GM19099 (cell line): ENCODE data around the gene TNP2.

ENCODE experiments used
- POLR2A ChIP-seq: IDR thresholded peaks from 3 replicates; pipeline ENCODE4 v1.6.1; 2011; ENCODE audit warnings: low read depth; ENCODE audit not compliant: insufficient read length; ENCODE audit errors: extremely low read depth

The TNP2 gene

GRCh38 chr16:11245988-11246387 is 23.1 kb downstream of the TNP2 start:
- TF ChIP-seq POLR2A = no peak

DNA sequence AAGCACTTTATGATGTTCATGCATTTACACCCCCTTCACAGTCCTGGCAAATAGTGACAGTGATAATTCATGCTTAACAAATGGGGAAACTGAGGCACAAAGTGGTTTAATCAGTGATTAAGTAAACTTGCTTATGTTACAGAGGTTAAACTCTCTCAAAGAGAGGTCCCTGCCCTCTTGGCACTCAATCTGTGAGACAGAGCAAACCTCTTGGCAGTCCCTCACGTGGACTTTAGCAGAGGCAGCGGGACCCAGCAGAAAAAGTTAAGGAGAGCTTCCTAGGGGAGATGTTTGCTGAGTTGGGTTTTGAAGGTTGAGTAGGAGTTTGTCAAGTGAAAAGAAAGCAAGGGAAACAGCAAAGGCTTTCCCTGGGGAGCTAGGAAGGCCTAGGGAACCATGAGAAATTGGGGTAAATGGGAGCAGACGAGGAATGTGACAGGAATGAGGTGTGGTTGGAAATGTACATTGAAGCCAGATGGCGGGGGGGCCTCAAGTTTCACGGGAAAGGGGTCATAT is 23.8 kb downstream of the TNP2 start:
- no peak for TF ChIP-seq POLR2A

DNA sequence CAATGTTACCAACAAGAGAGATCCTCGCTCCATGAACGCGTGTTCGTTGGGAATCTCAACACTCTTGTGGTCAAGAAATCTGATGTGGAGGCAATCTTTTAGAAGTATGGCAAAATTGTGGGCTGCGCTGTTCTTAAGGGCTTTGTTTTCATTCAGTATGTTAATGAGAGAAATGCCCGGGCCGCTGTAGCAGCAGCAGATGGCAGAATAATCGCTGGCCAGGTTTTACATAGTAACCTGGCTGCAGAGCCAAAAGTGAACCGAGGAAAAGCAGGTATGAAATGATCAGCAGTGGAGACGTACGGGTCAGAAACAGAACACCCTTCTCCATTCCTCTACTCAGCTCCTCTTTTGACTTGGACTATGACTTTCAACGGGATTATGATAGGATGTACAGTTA is 26.5 kb downstream of the TNP2 start:
- no peak for TF ChIP-seq POLR2A

DNA sequence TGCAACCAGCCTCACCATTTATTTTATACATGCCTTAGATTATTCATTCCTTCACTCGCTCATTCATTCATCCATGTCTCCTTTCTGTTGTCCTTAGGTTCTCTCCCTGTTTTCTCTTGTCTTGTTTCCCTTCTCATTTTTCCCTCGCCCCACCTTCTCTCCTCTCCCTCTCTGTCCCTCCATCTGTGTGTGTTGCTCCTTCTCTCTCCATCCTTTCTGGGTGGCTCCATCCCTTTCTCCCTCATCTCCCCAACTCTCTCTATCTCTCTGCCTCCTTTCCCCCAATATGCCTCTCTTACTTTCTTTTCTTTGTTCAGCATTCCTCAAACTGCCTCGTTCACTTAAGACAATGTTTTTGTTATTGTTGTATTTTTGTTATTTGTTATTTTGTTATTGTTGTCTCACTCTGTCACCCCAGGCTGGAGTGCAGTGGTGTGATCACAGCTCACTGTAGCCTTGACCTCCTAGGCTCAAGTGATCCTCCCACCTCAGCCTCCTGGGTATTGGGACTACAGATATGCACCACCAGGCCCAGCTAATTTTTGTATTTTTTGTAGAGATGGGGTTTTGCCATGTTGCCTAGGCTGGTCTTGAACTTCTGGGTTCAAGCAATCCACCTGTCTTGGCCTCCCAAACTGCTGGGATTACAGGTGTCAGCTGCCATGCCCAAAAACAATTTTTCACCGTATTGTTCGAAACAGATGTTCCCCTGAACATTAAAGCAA is 27.5 kb downstream of the TNP2 start:
- no peak for TF ChIP-seq POLR2A

DNA sequence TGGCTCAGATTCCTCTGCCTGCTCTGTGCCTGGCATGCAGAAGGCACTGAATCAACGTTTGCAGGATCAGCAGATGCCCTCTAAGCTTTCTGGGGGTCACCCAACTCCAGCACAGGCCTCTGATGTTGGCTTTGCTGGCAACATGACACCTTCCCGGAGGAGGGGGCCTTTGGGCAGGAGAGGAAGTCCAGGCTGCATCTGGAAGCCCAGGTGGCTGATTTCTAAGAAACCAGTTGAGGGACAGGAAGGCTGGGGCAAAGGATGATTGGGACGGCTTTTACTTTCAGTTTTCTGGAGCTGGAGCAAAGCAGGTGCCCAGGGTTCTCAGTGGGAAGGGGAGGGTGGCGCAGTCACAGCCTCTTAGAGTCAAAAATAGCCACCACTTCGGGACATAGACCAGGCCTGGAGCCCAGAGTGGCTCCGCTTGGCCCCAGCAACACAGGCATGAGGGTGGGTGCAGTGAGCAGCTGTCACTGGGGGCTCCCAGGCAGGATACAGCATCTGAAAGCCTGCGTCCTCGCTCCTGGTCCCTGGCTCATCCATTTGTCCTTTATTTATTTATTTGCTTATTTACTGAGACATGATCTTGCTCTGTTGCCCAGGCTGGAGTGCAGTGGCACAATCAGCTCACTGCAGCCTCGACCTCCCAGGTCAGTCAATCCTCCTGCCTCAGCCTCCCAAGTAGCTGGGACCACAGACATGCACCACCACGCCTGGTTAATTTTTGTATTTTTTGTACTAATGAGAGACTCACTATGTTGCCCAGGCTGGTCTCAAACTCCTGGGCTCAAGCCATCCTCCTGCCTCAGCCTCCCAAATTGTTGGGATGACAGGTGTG is 28.3 kb downstream of the TNP2 start:
- TF ChIP-seq POLR2A = no peak

GRCh38 chr16:11239644-11240632 is 29.2 kb downstream of the TNP2 start:
- TF ChIP-seq POLR2A = no peak

DNA sequence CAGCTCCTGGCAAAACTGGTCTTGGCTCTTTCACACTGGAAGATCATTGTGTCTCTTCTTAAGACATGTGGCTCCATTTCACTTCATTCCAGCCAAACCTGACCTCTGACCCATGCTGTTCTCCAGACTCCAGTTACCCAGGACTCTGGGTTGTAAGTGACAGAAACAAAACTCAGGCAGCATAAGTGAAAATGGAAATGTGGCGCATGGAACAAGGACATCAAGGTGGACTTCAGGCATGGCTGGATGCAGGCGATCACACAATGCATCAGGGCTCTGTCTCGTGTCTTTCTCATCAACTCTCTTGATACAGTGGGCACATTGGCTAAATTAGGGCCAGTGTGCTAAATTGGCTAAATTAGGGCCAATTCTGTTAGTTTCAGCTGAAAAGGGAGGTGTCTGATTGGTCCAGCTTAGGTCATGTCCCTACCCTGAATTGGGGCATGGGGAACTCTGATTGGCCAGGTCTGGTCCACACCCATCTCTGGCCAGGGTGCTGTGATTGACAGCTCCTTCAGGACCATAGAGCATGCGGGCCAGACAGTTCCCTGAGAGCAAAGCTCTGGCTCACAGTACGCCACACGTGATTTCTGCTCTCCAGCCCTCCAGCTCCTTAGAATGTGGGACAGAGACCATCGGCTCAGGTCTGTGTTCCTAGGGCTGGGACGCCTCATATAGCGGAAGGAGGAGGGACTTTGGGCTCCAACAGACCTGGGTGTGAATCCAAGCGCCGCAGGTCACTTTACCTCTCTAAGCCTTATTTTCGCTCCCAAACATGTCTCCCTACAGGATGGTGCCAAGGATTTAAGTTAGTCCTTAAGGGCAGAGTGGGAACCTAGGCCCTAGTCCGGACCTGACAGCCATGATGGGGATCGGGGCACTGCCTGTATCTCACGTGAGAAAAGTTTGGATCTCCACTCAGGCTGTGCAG is 30.6 kb downstream of the TNP2 start:
- no peak for TF ChIP-seq POLR2A

DNA sequence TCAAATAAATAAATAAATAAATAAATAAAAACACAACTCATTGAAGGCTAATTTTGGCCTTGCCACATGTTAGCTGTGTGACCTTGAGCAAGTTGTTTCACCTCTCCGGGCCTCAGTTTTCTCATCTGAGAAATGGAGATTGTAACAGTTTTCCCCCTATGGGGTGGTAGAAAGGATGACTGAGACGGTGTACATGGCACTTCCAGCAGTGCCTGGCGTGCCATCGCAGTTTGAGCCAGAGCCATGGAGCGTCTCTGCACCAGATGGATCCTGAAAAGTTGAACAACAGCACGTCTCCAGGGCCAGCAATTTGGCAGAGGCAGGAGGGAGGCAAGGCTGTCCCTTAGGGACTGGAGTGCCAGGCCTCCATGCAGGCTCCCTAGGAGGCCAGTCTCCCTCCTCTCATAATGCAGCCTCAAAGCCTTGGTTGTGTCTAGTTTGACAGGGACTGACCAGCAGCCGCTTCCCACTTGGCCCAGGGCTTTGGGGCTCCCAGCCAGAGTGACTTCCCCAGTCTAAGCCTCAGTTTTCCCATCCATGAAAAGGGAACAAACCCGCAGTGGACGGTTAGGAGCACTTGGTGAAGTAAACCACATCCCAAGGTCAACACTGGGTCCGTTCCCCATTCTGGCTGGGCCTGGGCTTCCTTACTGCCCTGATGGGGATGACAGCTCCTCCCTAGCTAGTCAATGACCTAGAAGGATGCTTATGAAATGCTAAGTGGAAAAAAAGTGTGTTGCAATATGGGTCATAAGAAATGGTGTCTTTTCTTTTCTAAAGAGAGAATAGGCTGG is 32.5 kb downstream of the TNP2 start:
- no peak for TF ChIP-seq POLR2A

- TF ChIP-seq POLR2A = no peak
These were observed 33.5 kb downstream of the TNP2 start for GRCh38 chr16:11235703-11235991.

DNA sequence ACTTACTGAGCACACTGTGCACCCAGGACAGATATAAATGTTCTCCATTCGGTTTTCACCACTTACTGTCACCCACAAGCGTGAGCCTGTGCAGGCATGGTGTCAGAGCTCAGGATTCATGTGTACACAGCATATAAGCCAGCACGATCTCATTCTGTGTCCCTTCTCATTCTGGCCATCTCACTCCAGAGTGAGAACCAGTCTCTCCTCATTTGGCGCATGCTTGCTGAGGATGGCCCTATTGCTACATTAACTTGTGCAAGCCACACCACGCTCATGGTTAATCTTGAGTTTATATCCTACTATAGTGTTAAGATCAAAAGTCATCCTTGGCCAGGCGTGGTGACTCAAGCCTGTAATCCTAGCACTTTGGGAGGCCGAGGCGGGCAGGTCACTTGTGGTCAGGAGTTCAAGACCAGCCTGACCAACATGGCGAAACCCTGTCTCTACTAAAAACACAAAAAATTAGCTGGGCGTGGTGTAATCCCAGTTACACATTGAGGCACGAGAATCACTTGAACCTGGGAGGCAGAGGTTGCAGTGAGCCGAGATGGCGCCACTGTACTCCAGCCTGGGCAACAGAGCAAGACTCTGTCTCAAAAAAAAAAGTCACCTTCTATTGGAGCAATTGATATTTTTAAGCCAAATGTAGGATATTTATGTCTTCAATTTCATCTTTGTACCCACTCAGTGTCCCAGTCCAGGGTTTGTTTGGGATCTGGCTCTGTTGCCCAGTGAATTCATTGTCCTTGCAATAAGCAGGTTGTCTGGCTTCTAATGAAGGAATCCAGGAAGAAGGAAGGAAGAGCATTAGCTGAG is 34.0 kb downstream of the TNP2 start:
- TF ChIP-seq POLR2A = no peak

DNA sequence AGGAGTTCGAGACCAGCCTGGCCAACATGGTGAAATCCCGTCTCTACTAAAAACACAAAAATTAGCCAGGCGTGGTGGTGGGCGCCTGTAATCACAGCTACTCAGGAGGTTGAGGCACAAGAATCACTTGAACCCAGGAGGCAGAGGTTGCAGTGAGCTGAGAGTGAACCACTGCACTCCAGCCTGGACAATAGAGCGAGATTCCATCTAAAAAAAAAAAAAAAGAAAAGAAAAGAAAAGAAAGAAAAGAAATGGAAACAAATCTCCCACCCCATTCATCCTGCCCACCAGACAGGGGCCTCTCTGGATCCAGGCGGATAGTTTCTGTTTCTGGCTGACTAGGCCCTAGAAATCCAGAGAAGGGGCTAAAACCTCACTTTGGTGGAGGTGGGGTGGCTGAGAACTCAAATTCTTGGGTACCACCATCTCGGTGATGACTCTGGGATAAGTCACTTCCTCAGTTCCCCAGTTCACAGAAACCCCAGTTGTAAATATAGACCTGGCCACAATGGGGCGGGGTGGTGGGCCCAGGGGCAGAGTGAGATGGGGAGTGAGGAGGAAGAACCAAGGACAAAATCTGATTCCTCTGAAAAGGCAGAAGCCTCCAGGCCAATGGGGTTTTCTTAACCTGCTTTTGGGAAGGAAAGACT is 35.3 kb downstream of the TNP2 start:
- TF ChIP-seq POLR2A = no peak

GRCh38 chr16:11232852-11233726 is 36.0 kb downstream of the TNP2 start:
- TF ChIP-seq POLR2A = peak; percentile 51
